ENCODE data around the gene DYNLL1. TPM values are rescaled to one million over a fixed set of nuclear protein-coding genes. Genes with fewer than 3 reads are reported as not detected.
A peak's percentile ranks its signal among the peaks of the same experiment; 100 is the strongest.

The DYNLL1 gene
- polyA plus RNA-seq, 2 donors = 1,023 to 1,071 TPM

DNA sequence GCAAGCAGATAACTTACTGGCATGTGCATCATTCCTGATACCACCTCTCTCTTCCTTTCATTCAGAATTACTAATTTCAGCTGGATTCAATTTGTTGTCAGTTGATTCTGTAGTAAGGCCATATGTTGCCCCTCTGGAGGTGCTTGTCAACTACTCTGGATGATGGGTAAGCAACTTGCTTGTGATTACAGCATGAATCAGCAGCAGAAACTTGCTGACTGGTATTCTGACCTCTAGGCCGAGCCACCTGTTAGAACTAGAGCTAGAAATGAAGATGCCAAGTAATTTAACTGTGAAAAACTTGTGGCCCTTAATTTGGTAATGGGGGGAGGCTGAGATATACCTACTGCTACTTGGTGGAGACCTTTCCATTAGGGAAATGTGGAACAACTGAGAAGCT, 43.4 kb downstream of the DYNLL1 start:
- H3K9me3 ChIP-seq (ENCODE audit: control insufficient read depth in 2 of 2, insufficient read depth in 1 of 2, low read depth in 1 of 2, low read length in 1 of 2) = no peaks in the 10 kb centered on the region
- no peaks in the 10 kb centered on the region for H3K36me3 ChIP-seq (ENCODE audit: control insufficient read depth in 2 of 2, insufficient read depth in 2 of 2, low read length in 1 of 2)
- H3K27me3 ChIP-seq (ENCODE audit: control insufficient read depth in 1 of 2, insufficient read depth in 2 of 2, low read length in 2 of 2) = no peaks in the 10 kb centered on the region
- H3K4me3 ChIP-seq (ENCODE audit: low read depth in 1 of 2, low read length in 2 of 2) = no peak overlapping the region
- peak overlapping the region; percentile 73 to 76 for H3K27ac ChIP-seq (ENCODE audit: low read depth in 2 of 2, low read length in 1 of 2)
- H3K4me1 ChIP-seq (ENCODE audit: control insufficient read depth in 2 of 2, insufficient read depth in 2 of 2, low read length in 1 of 2) = peaks cover 3 to 5% of the 10 kb centered on the region in 2 donors
- WGBS, 2 donors = 27 to 46% methylated on average over 1 of the region's 1 CpG

DNA sequence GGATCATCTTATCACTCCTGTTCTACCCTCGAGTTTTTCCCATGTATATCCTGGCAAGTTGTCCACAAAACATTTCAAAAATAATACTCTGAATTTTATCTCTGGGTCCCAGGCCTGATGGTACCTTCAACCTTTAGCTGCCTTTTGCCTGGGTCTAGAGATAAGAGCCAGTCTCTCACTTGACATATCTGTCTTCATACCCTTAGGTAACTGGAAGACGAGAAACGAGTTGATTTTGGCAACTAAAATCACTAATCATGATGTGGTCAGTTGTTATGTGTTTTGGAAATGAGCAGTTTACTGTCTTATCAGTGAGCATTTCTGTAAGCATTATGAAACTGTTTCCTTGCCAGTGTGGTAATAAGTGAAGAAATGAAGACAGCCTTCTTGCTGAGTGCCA, 44.5 kb downstream of the DYNLL1 start:
- Histone ChIP-seq H3K4me1 (ENCODE audit: control insufficient read depth in 2 of 2, insufficient read depth in 2 of 2, low read length in 1 of 2) (peaks cover 3 to 5% of the 10 kb centered on the region in 2 donors), H3K27ac (ENCODE audit: low read depth in 2 of 2, low read length in 1 of 2) (peak overlapping the region in 1 of 2 donors; percentile 18), H3K36me3 (ENCODE audit: control insufficient read depth in 2 of 2, insufficient read depth in 2 of 2, low read length in 1 of 2) (no peaks in the 10 kb centered on the region), H3K9me3 (ENCODE audit: control insufficient read depth in 2 of 2, insufficient read depth in 1 of 2, low read depth in 1 of 2, low read length in 1 of 2) (no peaks in the 10 kb centered on the region), H3K4me3 (ENCODE audit: low read depth in 1 of 2, low read length in 2 of 2) (no peak overlapping the region), H3K27me3 (ENCODE audit: control insufficient read depth in 1 of 2, insufficient read depth in 2 of 2, low read length in 2 of 2) (no peaks in the 10 kb centered on the region)
- WGBS, 2 donors = 16 to 21% methylated on average over 3 of the region's 3 CpGs

GRCh38 chr12:120542166-120542565, 46.3 kb downstream of the DYNLL1 start:
- no peak overlapping the region for H3K4me3 ChIP-seq (ENCODE audit: low read depth in 1 of 2, low read length in 2 of 2)
- peaks cover under 1 to 2% of the 10 kb centered on the region in 2 donors for H3K4me1 ChIP-seq (ENCODE audit: control insufficient read depth in 2 of 2, insufficient read depth in 2 of 2, low read length in 1 of 2)
- no peak overlapping the region for H3K27ac ChIP-seq (ENCODE audit: low read depth in 2 of 2, low read length in 1 of 2)
- WGBS, 2 donors = 95 to 98% methylated on average over 5 of the region's 5 CpGs
- peaks cover 0 to 3% of the 10 kb centered on the region in 2 donors for H3K36me3 ChIP-seq (ENCODE audit: control insufficient read depth in 2 of 2, insufficient read depth in 2 of 2, low read length in 1 of 2)
- no peaks in the 10 kb centered on the region for H3K27me3 ChIP-seq (ENCODE audit: control insufficient read depth in 1 of 2, insufficient read depth in 2 of 2, low read length in 2 of 2)
- H3K9me3 ChIP-seq (ENCODE audit: control insufficient read depth in 2 of 2, insufficient read depth in 1 of 2, low read depth in 1 of 2, low read length in 1 of 2) = no peaks in the 10 kb centered on the region

- Histone ChIP-seq H3K9me3 (ENCODE audit: control insufficient read depth in 2 of 2, insufficient read depth in 1 of 2, low read depth in 1 of 2, low read length in 1 of 2) (no peaks in the 10 kb centered on the region), H3K27ac (ENCODE audit: low read depth in 2 of 2, low read length in 1 of 2) (no peak overlapping the region), H3K4me1 (ENCODE audit: control insufficient read depth in 2 of 2, insufficient read depth in 2 of 2, low read length in 1 of 2) (no peaks in the 10 kb centered on the region), H3K36me3 (ENCODE audit: control insufficient read depth in 2 of 2, insufficient read depth in 2 of 2, low read length in 1 of 2) (peaks cover 0 to 14% of the 10 kb centered on the region in 2 donors), H3K4me3 (ENCODE audit: low read depth in 1 of 2, low read length in 2 of 2) (no peak overlapping the region), H3K27me3 (ENCODE audit: control insufficient read depth in 1 of 2, insufficient read depth in 2 of 2, low read length in 2 of 2) (no peaks in the 10 kb centered on the region)
- 65 to 75% methylated on average over 3 of the region's 3 CpGs for WGBS, 2 donors
These were observed 48.8 kb downstream of the DYNLL1 start for GRCh38 chr12:120544691-120545090.

GRCh38 chr12:120546050-120546386, 50.1 kb downstream of the DYNLL1 start:
- Histone ChIP-seq H3K36me3 (ENCODE audit: control insufficient read depth in 2 of 2, insufficient read depth in 2 of 2, low read length in 1 of 2) (peaks cover 3 to 14% of the 10 kb centered on the region in 2 donors), H3K9me3 (ENCODE audit: control insufficient read depth in 2 of 2, insufficient read depth in 1 of 2, low read depth in 1 of 2, low read length in 1 of 2) (no peaks in the 10 kb centered on the region), H3K27me3 (ENCODE audit: control insufficient read depth in 1 of 2, insufficient read depth in 2 of 2, low read length in 2 of 2) (no peaks in the 10 kb centered on the region), H3K4me1 (ENCODE audit: control insufficient read depth in 2 of 2, insufficient read depth in 2 of 2, low read length in 1 of 2) (no peaks in the 10 kb centered on the region), H3K4me3 (ENCODE audit: low read depth in 1 of 2, low read length in 2 of 2) (no peak overlapping the region), H3K27ac (ENCODE audit: low read depth in 2 of 2, low read length in 1 of 2) (no peak overlapping the region)
- 65 to 69% methylated on average over 3 of the region's 3 CpGs for WGBS, 2 donors

Other genes with a start within 250 kb of the DYNLL1 start
- 10 to 100 TPM; 17.3 to 32.1 TPM for gene PXN, start 230.4 kb upstream of the DYNLL1 start, polyA plus RNA-seq
- gene RNU4-2, start 204.2 kb upstream of the DYNLL1 start, polyA plus RNA-seq = not detected
- gene RNU4-1, start 202.9 kb upstream of the DYNLL1 start, polyA plus RNA-seq = not detected
- under 1 TPM; 0.47 to 0.55 TPM for gene SIRT4, start 193.8 kb upstream of the DYNLL1 start, polyA plus RNA-seq
- gene PLA2G1B, start 168.3 kb upstream of the DYNLL1 start, polyA plus RNA-seq = under 1 TPM; 0.25 to 0.57 TPM
- gene MSI1, start 126.9 kb upstream of the DYNLL1 start, polyA plus RNA-seq = under 1 TPM; 0.15 to 0.16 TPM
- 1,000 to 10,000 TPM; 1,054 to 1,119 TPM for gene COX6A1, start 58.0 kb upstream of the DYNLL1 start, polyA plus RNA-seq
- gene TRIAP1, start 49.7 kb upstream of the DYNLL1 start, polyA plus RNA-seq = 10 to 100 TPM; 19.2 to 28.0 TPM
- 1 to 10 TPM; 6.3 to 6.8 TPM for gene GATC, start 49.7 kb upstream of the DYNLL1 start, polyA plus RNA-seq
- 100 to 1,000 TPM; 119 to 133 TPM for gene SRSF9, start 26.4 kb upstream of the DYNLL1 start, polyA plus RNA-seq
- gene COQ5, start 33.0 kb downstream of the DYNLL1 start, polyA plus RNA-seq = 10 to 100 TPM; 18.6 to 19.5 TPM
- 100 to 1,000 TPM; 110 to 288 TPM for gene RNF10, start 38.2 kb downstream of the DYNLL1 start, polyA plus RNA-seq
- 10 to 100 TPM; 35.8 to 38.8 TPM for gene POP5, start 85.3 kb downstream of the DYNLL1 start, polyA plus RNA-seq
- 1 to 10 TPM in 1 of 2 donors, under 1 TPM in 1; 0.48 to 1.1 TPM for gene CABP1, start 144.5 kb downstream of the DYNLL1 start, polyA plus RNA-seq
- 10 to 100 TPM; 14.0 to 15.7 TPM for gene MLEC, start 191.0 kb downstream of the DYNLL1 start, polyA plus RNA-seq
- gene UNC119B, start 214.3 kb downstream of the DYNLL1 start, polyA plus RNA-seq = 1 to 10 TPM; 4.9 to 9.1 TPM
- 10 to 100 TPM; 13.7 to 14.9 TPM for gene ACADS, start 229.7 kb downstream of the DYNLL1 start, polyA plus RNA-seq